Stimulated activated naive CD8-positive, alpha-beta T cell treated with anti-CD3 and anti-CD28 coated beads, Interleukin-15, Interleukin-2, amounts not matched to agents 100 ng/mL and 50 ng/mL, for 24 hours (primary cell): ENCODE results near the gene RPL32.

Experiments used
- H3K27ac Mint-ChIP-seq: one replicate; pipeline ENCODE4 v1.8.0; 2021; ENCODE audit warnings: mild to moderate bottlenecking, mixed read lengths
- H3K27me3 Mint-ChIP-seq: one replicate; pipeline ENCODE4 v1.8.0; 2021; ENCODE audit warnings: mixed read lengths
- H3K36me3 Mint-ChIP-seq: one replicate; pipeline ENCODE4 v1.8.0; 2021; ENCODE audit warnings: low read depth, mixed read lengths
- H3K4me1 Mint-ChIP-seq: one replicate; pipeline ENCODE4 v1.8.0; 2021; ENCODE audit warnings: low read depth, mixed read lengths
- H3K4me3 Mint-ChIP-seq: one replicate; pipeline ENCODE4 v1.8.0; 2021; ENCODE audit warnings: mild to moderate bottlenecking, mixed read lengths
- H3K9me3 Mint-ChIP-seq: one replicate; pipeline ENCODE4 v1.8.0; 2021; ENCODE audit warnings: mixed read lengths

The RPL32 gene

DNA sequence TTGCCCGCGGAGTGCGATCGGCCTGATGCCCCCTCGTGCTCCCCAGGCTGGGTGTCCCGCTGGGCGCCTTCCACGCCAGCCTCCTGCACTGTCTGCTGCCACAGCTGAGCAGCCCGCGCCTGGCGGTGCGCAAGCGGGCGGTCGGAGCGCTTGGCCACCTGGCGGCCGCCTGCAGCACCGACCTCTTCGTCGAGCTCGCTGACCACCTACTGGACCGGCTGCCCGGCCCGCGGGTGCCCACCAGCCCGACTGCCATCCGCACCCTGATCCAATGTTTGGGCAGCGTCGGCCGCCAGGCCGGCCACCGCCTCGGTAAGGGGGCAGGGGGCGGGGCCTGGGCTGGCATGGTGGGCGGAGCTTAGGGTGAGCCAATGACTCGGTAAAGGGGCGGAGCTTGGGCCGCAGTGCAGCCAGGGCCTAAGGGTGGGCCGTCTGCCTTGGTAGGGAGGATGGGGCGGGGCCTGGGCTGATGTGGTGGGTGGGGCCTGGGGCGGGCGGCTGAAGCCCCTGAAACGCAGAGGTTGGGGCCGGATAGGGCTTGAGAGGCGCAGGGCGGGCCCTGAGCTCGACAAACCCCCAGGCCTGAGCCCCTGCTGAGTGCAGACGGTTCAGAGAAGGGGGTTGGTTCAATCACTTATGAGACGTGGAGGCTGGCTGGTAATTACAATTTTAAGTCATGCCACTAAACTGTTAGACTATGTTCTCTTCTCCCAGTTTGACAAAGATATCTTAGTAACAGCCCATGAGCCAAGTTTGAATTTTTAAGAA, 31.2 kb downstream of the RPL32 start:
- H3K27ac Mint-ChIP-seq = peak overlapping the region; percentile 55
- H3K36me3 Mint-ChIP-seq = no peaks in the 10 kb centered on the region
- H3K9me3 Mint-ChIP-seq = no peaks in the 10 kb centered on the region
- H3K27me3 Mint-ChIP-seq = no peaks in the 10 kb centered on the region
- H3K4me1 Mint-ChIP-seq = peaks cover 8% of the 10 kb centered on the region
- peak overlapping the region; percentile 51 for H3K4me3 Mint-ChIP-seq

DNA sequence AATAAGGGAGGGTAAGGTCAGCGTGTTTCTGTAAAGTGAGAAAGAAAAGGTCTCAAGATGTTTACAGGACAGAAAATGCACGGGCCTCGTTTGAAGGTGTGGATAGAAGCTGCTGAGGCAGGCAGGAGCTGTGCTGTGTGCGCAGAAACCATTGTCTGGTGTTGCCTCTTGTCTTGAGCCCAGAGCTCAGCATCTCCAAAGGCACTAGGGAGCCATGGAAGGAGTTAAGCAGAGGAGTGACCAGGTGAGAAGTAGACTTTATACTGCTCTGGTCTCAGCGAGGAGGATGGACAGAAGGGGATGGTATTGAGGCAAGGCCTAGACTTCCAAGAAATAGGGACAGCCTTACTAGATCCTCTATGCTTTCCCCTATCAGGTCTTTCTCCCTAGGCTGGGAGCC, 31.9 kb downstream of the RPL32 start:
- Mint-ChIP-seq H3K4me1 (peaks cover 8% of the 10 kb centered on the region), H3K27me3 (no peaks in the 10 kb centered on the region), H3K27ac (no peak overlapping the region), H3K9me3 (no peaks in the 10 kb centered on the region), H3K4me3 (peak overlapping the region; percentile 28), H3K36me3 (no peaks in the 10 kb centered on the region)

DNA sequence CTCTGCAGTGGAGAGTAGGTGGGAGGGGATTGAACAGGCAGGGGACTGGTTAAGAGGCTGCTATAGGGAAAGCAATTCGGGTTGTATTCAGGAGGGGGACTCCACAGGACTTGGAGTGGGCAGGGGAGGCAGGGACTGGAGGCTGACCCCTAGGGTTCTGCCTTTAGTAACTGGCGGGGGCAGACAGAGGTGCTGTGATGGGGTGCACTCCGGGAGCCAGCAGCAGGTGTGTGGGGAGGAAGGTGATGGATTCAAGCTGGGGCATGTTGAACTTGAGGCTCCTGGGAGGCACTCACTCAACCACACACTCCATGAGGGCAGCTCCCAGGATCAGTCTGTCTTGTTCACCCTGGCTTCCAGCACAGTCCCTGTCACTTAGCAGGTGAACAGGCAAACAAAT, 32.4 kb downstream of the RPL32 start:
- Mint-ChIP-seq H3K4me1 (peaks cover 8% of the 10 kb centered on the region), H3K4me3 (peak overlapping the region; percentile 28), H3K27ac (no peak overlapping the region), H3K9me3 (no peaks in the 10 kb centered on the region), H3K36me3 (no peaks in the 10 kb centered on the region), H3K27me3 (no peaks in the 10 kb centered on the region)

- no peaks in the 10 kb centered on the region for H3K27me3 Mint-ChIP-seq
- H3K4me3 Mint-ChIP-seq = no peak overlapping the region
- H3K9me3 Mint-ChIP-seq = no peaks in the 10 kb centered on the region
- no peak overlapping the region for H3K27ac Mint-ChIP-seq
- no peaks in the 10 kb centered on the region for H3K36me3 Mint-ChIP-seq
- peaks cover 8% of the 10 kb centered on the region for H3K4me1 Mint-ChIP-seq
Observed at GRCh38 chr3:12808587-12808986, 32.8 kb downstream of the RPL32 start.

DNA sequence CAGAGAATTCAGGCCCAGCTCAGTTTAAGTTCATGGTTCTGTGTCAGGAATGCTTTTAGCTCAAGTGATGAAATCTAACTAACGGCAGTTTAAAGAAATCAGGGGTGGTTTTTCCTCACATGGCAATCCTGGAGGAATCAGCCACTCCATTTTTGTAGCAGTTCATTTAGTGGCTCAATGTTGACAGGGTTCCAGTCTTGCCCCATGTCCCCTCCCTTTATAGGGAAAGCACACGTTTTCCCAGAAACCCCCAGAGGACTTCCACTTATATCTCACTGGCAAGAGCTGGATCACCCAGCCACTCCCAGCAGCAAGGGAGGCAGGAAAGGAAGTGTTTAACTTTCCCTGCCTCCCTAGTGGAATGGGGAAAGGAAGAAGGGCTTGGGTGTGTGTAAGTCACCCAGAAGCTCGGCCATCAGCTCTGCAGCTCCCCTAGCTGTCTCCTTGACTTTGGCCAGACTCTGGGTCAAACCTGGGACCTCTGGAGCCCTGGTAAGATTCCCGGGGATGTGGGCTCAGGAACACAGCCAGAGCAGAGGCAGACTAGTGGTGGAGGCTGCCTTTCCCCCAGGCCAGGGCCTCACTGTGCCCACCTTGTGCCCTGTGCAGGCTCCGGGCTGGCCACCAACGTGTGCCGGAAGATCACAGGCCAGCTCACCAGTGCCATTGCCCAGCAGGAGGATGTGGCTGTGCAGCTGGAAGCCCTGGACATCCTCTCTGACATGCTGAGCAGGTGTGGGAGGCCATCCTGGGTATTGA, 33.6 kb downstream of the RPL32 start:
- no peak overlapping the region for H3K27ac Mint-ChIP-seq
- H3K36me3 Mint-ChIP-seq = no peaks in the 10 kb centered on the region
- no peaks in the 10 kb centered on the region for H3K27me3 Mint-ChIP-seq
- peaks cover 8% of the 10 kb centered on the region for H3K4me1 Mint-ChIP-seq
- no peaks in the 10 kb centered on the region for H3K9me3 Mint-ChIP-seq
- H3K4me3 Mint-ChIP-seq = no peak overlapping the region

DNA sequence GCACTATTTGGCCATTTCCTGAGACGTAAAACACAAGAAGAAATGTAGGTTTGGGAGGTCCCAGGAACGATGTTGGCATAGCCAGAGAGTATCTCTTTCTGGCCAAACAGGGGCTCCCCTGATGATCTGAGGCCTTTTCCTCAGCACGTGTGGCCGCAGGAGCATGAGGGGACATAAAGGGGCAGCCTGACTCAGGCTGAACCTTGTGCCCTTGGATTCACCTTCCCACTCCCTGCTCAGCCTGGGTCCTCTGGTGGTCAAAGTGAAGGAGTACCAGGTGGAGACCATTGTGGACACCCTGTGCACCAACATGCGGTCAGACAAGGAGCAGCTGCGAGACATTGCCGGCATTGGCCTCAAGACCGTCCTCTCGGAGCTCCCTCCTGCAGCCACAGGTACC, 34.3 kb downstream of the RPL32 start:
- no peaks in the 10 kb centered on the region for H3K27me3 Mint-ChIP-seq
- no peaks in the 10 kb centered on the region for H3K9me3 Mint-ChIP-seq
- no peak overlapping the region for H3K27ac Mint-ChIP-seq
- H3K4me3 Mint-ChIP-seq = no peak overlapping the region
- H3K36me3 Mint-ChIP-seq = no peaks in the 10 kb centered on the region
- peaks cover 8% of the 10 kb centered on the region for H3K4me1 Mint-ChIP-seq

- Mint-ChIP-seq H3K4me3 (no peak overlapping the region), H3K36me3 (no peaks in the 10 kb centered on the region), H3K27me3 (no peaks in the 10 kb centered on the region), H3K4me1 (no peaks in the 10 kb centered on the region), H3K27ac (no peak overlapping the region), H3K9me3 (no peaks in the 10 kb centered on the region)
Observed at GRCh38 chr3:12803371-12803770, 38.0 kb downstream of the RPL32 start.

- Mint-ChIP-seq H3K9me3 (no peaks in the 10 kb centered on the region), H3K4me1 (peaks cover 7% of the 10 kb centered on the region), H3K36me3 (no peaks in the 10 kb centered on the region), H3K27me3 (peaks cover 6% of the 10 kb centered on the region), H3K4me3 (no peak overlapping the region), H3K27ac (no peak overlapping the region)
Observed at GRCh38 chr3:12799525-12800440, 41.6 kb downstream of the RPL32 start.

GRCh38 chr3:12798559-12799179, 42.7 kb downstream of the RPL32 start:
- Mint-ChIP-seq H3K36me3 (no peaks in the 10 kb centered on the region), H3K4me3 (no peak overlapping the region), H3K27ac (no peak overlapping the region), H3K4me1 (peaks cover 7% of the 10 kb centered on the region), H3K9me3 (no peaks in the 10 kb centered on the region), H3K27me3 (peaks cover 6% of the 10 kb centered on the region)

DNA sequence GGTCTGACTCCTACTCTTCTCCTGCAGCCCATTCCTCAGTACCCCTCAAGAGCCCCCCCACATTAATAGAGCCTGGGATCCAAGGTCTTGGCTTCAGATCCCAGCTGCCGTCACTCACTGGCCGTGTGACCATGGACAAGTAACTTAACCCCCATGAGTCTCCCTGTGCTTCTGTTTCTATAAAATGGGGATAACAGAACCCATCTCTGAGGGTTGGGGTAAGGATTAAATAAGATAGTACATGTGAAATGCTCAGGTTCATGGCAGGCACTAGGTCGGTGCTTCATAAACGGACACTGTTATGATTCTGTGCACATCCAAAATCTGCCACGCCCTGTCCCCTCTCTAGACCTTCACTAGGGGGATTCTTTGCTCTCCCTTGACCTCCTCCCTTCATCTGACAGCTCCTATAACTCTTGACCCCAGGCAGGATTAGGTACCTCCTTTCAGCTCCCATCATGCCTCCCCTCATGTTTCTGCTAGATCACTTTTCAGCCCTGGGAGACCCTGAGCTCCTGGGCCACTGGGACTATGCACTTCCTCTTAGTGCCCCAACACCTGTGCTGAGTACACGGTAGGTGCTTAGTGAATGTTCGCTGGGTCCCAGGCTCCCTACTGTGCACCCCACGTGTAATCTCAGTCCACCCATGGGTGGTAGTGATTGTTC, 43.3 kb downstream of the RPL32 start:
- Mint-ChIP-seq H3K27ac (no peak overlapping the region), H3K36me3 (no peaks in the 10 kb centered on the region), H3K27me3 (peaks cover 6% of the 10 kb centered on the region), H3K4me3 (peak overlapping the region; percentile 26), H3K4me1 (peaks cover 7% of the 10 kb centered on the region), H3K9me3 (no peaks in the 10 kb centered on the region)

- no peaks in the 10 kb centered on the region for H3K36me3 Mint-ChIP-seq
- H3K27ac Mint-ChIP-seq = no peak overlapping the region
- no peaks in the 10 kb centered on the region for H3K9me3 Mint-ChIP-seq
- peaks cover 7% of the 10 kb centered on the region for H3K4me1 Mint-ChIP-seq
- H3K4me3 Mint-ChIP-seq = no peak overlapping the region
- peaks cover 6% of the 10 kb centered on the region for H3K27me3 Mint-ChIP-seq
Observed at GRCh38 chr3:12797124-12797891, 44.1 kb downstream of the RPL32 start.

DNA sequence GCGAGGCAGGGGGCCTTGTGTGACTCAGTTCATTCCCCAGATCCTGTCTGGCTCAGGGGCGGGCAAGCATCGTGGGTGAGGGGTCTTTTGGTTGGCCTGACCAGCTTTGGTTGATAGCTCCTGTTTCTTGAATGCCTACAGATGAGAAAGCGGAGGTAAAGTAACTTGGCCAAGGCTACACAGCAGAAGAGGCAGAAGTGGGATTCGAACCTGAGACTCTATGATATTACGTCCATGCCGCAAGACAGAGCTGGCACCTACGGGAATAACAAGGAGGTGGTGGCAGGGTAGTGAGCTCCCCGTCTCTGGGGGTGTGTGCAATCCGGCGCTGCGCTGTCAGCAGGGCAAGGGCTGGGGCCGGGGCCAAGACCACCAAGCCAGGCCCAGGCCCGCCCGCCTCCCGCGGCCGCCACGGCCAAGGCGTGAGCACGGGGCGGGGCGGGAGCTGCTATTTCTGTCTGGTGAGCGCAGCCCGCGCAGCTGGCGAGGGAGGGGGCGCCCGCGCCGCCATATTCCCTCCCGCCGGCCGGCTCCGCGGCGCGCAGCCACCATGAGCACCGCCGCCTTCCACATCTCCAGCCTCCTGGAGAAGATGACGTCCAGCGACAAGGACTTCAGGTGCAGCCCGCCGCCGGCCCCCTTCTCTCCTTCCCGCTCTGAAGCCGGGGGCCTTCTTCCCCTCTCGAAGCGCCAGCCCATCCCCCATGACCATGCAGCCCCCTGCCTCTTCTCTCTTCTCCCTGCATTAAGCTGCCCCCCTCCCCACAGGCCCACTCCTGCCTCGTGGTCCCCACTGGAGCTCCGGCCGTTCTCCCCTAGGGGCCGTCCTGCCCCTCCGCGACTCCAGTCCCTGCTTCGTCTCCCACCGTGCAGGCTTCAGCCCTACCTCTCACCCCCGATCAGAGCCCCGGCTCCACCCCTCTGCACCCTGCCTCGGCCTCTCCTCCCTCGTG, 44.9 kb downstream of the RPL32 start, which contains the start of gene CAND2:
Gene CAND2, plus strand, starts transcription at position 510 of the 953 bp plus-strand sequence. Its CDS starts 41 bp downstream, at position 551.
- peak within 1 kb of the TSS; percentile 72 for H3K4me3 Mint-ChIP-seq
- peak within 1 kb of the TSS; percentile 55 for H3K27ac Mint-ChIP-seq
- H3K4me1 Mint-ChIP-seq = peaks cover 7% of the 10 kb centered on the region
- H3K9me3 Mint-ChIP-seq = no peaks in the 10 kb centered on the region
- peaks cover 6% of the 10 kb centered on the region for H3K27me3 Mint-ChIP-seq
- H3K36me3 Mint-ChIP-seq = no peaks in the 10 kb centered on the region

DNA sequence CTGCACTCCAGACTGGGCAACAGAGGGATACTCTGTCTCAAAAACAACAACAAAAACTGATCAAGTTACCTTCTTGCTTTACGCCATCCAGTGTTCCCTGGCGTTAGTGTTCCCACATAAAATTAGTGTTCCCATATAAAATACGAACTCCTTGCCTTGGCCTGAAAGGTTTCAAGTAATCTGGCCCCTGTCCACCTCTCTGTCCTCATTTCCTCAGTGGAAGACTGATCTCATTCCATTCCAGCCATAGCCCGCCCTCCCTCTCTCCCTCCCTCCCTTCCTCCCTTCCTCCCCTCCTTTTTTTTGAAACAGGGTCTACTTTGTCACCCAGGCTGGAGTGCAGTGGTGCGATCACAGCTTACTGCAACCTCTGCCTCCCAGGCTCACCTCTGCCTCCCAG, 47.7 kb downstream of the RPL32 start:
- H3K27ac Mint-ChIP-seq = no peak overlapping the region
- H3K9me3 Mint-ChIP-seq = no peaks in the 10 kb centered on the region
- H3K27me3 Mint-ChIP-seq = peaks cover 6% of the 10 kb centered on the region
- peaks cover 7% of the 10 kb centered on the region for H3K4me1 Mint-ChIP-seq
- H3K4me3 Mint-ChIP-seq = no peak overlapping the region
- H3K36me3 Mint-ChIP-seq = no peaks in the 10 kb centered on the region
